GM12875 (cell line): ENCODE data around the gene FNDC3A.

Experiments
- H3K4me3 ChIP-seq: one replicate; pipeline ENCODE4 v1.5.1; 2011; ENCODE audit warnings: low read depth, low read length, control low read depth
- TF ChIP-seq, protein P1 (sequence below): IDR thresholded peaks from 2 replicates; pipeline ENCODE4 v1.5.1; 2011; ENCODE audit warnings: low read depth, mild to moderate bottlenecking, control low read depth, inconsistent platforms, low read length, moderate library complexity, borderline replicate concordance; ENCODE audit not compliant: insufficient read depth

FNDC3A gene

DNA sequence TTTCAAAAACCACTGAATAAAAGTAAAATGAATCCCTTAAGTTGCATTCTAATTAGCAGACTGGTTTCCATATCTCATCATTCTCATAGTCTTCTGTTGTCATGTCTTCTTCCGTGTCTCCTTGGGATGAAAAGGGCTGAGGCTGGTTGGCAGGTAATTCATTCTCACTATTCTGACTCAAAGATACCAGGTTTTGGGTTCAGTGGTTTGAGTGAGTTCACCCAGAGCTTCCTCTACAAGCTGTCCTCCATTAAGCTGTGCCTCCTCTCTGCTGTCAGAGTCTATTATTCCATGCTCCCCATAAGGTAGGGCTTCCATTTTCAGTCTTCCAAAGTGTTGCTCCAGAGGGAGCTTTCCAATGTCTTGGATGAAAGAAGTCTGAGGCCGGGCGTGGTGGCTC, 68.3 kb downstream of the FNDC3A start:
- TF ChIP-seq, protein P1, sequence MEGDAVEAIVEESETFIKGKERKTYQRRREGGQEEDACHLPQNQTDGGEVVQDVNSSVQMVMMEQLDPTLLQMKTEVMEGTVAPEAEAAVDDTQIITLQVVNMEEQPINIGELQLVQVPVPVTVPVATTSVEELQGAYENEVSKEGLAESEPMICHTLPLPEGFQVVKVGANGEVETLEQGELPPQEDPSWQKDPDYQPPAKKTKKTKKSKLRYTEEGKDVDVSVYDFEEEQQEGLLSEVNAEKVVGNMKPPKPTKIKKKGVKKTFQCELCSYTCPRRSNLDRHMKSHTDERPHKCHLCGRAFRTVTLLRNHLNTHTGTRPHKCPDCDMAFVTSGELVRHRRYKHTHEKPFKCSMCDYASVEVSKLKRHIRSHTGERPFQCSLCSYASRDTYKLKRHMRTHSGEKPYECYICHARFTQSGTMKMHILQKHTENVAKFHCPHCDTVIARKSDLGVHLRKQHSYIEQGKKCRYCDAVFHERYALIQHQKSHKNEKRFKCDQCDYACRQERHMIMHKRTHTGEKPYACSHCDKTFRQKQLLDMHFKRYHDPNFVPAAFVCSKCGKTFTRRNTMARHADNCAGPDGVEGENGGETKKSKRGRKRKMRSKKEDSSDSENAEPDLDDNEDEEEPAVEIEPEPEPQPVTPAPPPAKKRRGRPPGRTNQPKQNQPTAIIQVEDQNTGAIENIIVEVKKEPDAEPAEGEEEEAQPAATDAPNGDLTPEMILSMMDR, result no peak
- H3K4me3 ChIP-seq, result no peak overlapping the region

DNA sequence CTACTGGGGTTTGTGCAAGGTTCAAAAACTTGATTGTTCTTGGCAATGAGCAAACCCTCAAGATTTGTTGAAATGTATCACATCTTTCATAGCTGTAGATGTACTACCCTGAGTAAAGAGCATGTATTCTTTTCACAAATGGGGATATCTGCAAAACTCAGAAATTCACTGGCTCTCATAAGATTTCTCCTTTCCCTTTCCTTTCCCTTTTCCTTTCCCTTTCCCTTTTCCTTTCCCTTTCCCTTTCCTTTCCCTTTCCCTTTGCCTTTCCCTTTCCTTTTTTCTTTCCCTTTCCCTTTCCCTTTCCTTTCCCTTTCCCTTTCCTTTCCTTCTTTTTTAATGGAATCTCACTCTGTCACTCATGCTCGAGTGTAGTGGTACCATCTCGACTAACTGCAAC, 69.1 kb downstream of the FNDC3A start:
- TF ChIP-seq, protein P1, result no peak
- no peak overlapping the region for H3K4me3 ChIP-seq

- TF ChIP-seq, protein P1, result no peak
- H3K4me3 ChIP-seq, result no peak overlapping the region
Measured at GRCh38 chr13:49046002-49046401, 70.3 kb downstream of the FNDC3A start.

DNA sequence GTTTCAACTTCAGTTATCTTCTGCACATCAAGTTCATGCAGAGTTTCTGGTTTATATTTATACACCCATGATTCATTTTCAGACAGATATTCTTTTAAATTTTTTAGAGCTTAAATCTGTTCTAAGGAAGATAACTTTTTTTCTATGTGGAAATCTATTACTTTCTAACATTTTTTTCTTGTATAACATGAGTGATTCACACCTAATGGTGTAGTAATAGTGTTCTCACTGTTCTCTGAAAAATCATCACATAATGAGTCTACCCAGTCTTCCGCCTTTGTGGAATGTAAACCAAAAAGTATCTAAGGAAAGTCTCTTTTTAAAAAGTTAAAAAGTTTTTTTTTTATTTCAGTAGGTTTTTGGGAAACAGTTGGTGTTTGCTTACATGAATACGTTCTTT, 70.8 kb downstream of the FNDC3A start:
- no peak overlapping the region for H3K4me3 ChIP-seq
- TF ChIP-seq, protein P1, result no peak

DNA sequence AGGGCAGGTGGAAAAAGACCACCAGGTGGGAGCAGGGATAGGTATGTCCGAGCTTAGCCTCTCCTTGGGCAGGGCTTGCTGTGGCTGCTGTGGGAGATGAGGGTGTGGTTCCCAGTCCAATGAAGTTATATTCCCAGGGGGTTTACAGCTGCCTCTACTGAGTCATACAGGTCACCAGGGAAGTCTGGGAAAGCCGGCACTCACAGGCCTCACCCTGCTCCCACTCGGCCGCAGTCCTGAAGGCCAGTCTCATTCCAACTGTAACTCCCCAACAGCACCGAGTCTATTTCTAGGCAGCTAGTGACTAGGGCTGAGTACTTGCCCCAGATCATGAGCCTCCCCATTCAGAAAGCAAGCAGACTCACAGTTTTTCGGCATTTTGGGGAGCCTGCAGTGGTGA, 77.1 kb downstream of the FNDC3A start:
- TF ChIP-seq, protein P1, result no peak
- no peak overlapping the region for H3K4me3 ChIP-seq

DNA sequence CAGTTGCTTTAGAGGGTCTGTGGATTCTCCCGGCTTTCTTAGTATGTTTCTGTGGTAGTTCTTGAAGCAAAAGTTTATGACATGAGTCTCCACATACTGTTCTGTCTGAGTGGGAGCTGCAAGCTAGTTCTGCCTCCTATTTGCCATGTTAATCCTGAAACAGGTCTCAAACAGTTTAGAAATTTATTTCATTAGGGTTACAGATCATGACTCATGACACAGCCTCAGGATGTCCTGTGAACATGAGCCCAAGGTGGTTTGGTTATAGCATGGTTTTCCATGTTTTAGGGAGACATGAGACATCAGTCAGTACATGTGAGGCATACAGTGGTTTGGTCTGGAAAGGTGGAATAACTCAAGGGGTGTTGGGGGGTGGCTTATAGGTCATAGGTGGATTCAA, 77.5 kb downstream of the FNDC3A start:
- H3K4me3 ChIP-seq, result no peak overlapping the region
- TF ChIP-seq, protein P1, result no peak

GRCh38 chr13:49053906-49054305, 78.2 kb downstream of the FNDC3A start:
- no peak overlapping the region for H3K4me3 ChIP-seq
- TF ChIP-seq, protein P1, result no peak
